ENCODE measurements around the gene WDR7.

- no peak for TF ChIP-seq CTCF (conservative IDR thresholded peaks at IDR 0.05 in 1 of 2, IDR thresholded peaks at IDR 0.05 in 1 of 2; ENCODE audit: extremely low read depth in 1 of 2, insufficient read depth in 1 of 2, low read depth in 1 of 2, low read length in 2 of 2)
- TF ChIP-seq EZH2 (IDR thresholded peaks at IDR 0.05; ENCODE audit: borderline replicate concordance, low read length) = no peak
These were observed 23.2 kb upstream of the WDR7 start for GRCh38 chr18:56627991-56628390.

All from mammary epithelial cell (primary cell).